ENCODE data around the gene TEX54. TPM values are rescaled to one million over a fixed set of nuclear protein-coding genes. Genes with fewer than 3 reads are reported as not detected.

TEX54 gene
- total and polyA plus RNA-seq, 2 of the 13 experiments (the other 11 are each of a cell fraction or from before 2014, with no cell fraction given) = not detected

DNA sequence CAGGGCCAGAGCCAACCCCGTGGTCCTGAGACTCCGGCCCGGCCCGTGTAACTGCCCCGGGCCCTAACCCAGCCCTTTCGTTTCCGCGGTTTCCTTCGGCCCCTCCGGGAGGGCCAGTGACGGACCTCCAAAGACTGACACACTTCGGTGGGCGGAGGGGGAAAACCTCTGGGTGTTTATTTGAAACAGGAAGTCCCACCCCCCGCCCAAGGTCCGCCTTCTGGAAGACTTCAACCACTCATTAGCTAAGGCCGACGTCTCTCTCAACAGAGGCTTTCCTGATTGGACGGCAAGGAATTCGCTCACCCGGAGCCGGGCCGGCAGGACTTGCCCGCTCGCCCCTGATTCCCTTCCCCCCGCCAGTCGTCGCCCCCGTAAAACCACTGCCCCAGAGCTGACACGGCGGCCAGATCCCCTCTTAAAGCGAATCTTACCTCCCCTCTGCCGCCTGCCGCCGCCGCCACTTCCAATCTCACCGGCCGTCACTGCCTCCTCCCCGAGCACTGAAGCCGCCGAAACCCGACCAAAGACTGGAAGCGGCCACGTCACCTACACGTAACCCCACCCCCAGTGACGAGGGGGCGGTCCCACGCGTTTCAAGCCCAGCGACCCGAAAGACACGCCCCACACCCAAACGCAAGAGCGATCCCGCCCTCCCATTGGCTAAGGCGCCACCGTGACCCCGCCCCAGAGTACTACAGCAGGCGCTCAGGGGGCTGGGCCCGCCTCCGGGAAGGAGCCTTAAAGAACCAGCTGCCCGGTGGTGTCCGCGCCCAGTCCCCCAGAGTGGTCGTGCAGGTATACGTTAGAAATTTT is 913 bp downstream of the TEX54 start, which contains the start of gene STX5 (continued):
- TF ChIP-seq ZNF34 (CRISPR knock-in tag; IDR thresholded peaks at IDR 0.05; ENCODE audit: borderline replicate concordance) (0 out of 2 replicates have a peak, but pooled peaks have one; percentile 33), ZNF121 (CRISPR knock-in tag; IDR thresholded peaks at IDR 0.05) (no peak), IRF2 (CRISPR knock-in tag; IDR thresholded peaks at IDR 0.05) (peak; percentile 63; the same call in 1 of the 2 replicates), KAT7 (CRISPR knock-in tag; IDR thresholded peaks at IDR 0.05; ENCODE audit: borderline replicate concordance) (peak; percentile 32; the same call in 1 of the 2 replicates), PHF5A (CRISPR knock-in tag; IDR thresholded peaks at IDR 0.05; ENCODE audit: low read depth, unreplicated experiment) (no peak), ZMYM3 (CRISPR knock-in tag; IDR thresholded peaks at IDR 0.05) (no peak), SP140L (CRISPR knock-in tag; IDR thresholded peaks at IDR 0.05; ENCODE audit: borderline replicate concordance) (no peak), SUZ12 (IDR thresholded peaks at IDR 0.05; ENCODE audit: low read depth, low read length) (no peak), RFX1 (IDR thresholded peaks at IDR 0.05) (no peak), MBD4 (IDR thresholded peaks at IDR 0.05; ENCODE audit: borderline replicate concordance, low read length) (no peak), MED1 (CRISPR knock-in tag; IDR thresholded peaks at IDR 0.05) (no peak), RFXANK (CRISPR knock-in tag; IDR thresholded peaks at IDR 0.05) (no peak), ZNF24 (IDR thresholded peaks at IDR 0.05) (no peak), ZNF143 (CRISPR knock-in tag; IDR thresholded peaks at IDR 0.05) (no peak), ZNF598 (CRISPR knock-in tag; IDR thresholded peaks at IDR 0.05; ENCODE audit: borderline replicate concordance) (peak; percentile 63; the same call in 1 of the 2 replicates), HOXD1 (CRISPR knock-in tag; IDR thresholded peaks at IDR 0.05) (no peak), ZNF713 (CRISPR knock-in tag; IDR thresholded peaks at IDR 0.05) (no peak), GATAD2A (CRISPR knock-in tag; IDR thresholded peaks at IDR 0.05) (peak; percentile 28; the same call in 1 of the 2 replicates), MTA1 (CRISPR knock-in tag; IDR thresholded peaks at IDR 0.05; ENCODE audit: borderline replicate concordance) (0 out of 2 replicates have a peak, but pooled peaks have one; percentile 38)
- TF ChIP-seq, protein P1, sequence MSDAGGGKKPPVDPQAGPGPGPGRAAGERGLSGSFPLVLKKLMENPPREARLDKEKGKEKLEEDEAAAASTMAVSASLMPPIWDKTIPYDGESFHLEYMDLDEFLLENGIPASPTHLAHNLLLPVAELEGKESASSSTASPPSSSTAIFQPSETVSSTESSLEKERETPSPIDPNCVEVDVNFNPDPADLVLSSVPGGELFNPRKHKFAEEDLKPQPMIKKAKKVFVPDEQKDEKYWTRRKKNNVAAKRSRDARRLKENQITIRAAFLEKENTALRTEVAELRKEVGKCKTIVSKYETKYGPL (CRISPR knock-in tag; IDR thresholded peaks at IDR 0.05) = 0 out of 2 replicates have a peak, but pooled peaks have one; percentile 48
- TF ChIP-seq, protein P2, sequence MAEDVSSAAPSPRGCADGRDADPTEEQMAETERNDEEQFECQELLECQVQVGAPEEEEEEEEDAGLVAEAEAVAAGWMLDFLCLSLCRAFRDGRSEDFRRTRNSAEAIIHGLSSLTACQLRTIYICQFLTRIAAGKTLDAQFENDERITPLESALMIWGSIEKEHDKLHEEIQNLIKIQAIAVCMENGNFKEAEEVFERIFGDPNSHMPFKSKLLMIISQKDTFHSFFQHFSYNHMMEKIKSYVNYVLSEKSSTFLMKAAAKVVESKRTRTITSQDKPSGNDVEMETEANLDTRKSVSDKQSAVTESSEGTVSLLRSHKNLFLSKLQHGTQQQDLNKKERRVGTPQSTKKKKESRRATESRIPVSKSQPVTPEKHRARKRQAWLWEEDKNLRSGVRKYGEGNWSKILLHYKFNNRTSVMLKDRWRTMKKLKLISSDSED (CRISPR knock-in tag; IDR thresholded peaks at IDR 0.05) = no peak
- TF ChIP-seq, protein P3, sequence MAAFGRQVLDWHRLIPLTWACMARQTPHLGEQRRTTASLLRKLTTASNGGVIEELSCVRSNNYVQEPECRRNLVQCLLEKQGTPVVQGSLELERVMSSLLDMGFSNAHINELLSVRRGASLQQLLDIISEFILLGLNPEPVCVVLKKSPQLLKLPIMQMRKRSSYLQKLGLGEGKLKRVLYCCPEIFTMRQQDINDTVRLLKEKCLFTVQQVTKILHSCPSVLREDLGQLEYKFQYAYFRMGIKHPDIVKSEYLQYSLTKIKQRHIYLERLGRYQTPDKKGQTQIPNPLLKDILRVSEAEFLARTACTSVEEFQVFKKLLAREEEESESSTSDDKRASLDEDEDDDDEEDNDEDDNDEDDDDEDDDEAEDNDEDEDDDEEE (CRISPR knock-in tag; IDR thresholded peaks at IDR 0.05) = no peak; the same call in 1 of the 2 replicates
- TF ChIP-seq, protein P4, sequence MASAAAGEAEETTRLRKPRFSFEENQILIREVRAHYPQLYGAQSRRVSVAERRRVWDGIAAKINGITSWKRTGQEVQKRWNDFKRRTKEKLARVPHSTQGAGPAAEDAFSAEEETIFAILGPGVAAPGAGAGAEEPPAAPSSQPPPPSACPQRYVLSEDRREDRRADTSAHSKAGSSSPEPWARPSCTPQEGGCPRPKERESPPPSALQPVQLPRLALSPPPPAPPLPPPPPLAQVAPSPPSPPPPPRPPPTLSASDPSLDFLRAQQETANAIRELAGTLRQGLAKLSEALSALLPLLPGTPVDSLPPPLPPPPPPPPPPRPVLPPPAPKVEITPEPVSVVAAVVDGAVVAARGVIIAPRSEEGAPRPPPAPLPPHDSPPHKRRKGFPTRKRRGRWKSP (CRISPR knock-in tag; IDR thresholded peaks at IDR 0.05) = peak; percentile 44; the same call in 1 of the 2 replicates
- TF ChIP-seq, protein P5, sequence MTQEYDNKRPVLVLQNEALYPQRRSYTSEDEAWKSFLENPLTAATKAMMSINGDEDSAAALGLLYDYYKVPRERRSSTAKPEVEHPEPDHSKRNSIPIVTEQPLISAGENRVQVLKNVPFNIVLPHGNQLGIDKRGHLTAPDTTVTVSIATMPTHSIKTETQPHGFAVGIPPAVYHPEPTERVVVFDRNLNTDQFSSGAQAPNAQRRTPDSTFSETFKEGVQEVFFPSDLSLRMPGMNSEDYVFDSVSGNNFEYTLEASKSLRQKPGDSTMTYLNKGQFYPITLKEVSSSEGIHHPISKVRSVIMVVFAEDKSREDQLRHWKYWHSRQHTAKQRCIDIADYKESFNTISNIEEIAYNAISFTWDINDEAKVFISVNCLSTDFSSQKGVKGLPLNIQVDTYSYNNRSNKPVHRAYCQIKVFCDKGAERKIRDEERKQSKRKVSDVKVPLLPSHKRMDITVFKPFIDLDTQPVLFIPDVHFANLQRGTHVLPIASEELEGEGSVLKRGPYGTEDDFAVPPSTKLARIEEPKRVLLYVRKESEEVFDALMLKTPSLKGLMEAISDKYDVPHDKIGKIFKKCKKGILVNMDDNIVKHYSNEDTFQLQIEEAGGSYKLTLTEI (CRISPR knock-in tag; conservative IDR thresholded peaks at IDR 0.05) = no peak
- TF ChIP-seq, protein P6, sequence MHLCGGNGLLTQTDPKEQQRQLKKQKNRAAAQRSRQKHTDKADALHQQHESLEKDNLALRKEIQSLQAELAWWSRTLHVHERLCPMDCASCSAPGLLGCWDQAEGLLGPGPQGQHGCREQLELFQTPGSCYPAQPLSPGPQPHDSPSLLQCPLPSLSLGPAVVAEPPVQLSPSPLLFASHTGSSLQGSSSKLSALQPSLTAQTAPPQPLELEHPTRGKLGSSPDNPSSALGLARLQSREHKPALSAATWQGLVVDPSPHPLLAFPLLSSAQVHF (CRISPR knock-in tag; IDR thresholded peaks at IDR 0.05) = no peak
